Endothelial cell of umbilical vein (primary cell): Measurements from ENCODE around the gene GPR108.

Source experiments
- CTCF ChIP-seq, 2 donors: IDR thresholded peaks; 1 replicate in 1 of 2; 2 replicates in 1 of 2; pipeline ENCODE4 v1.5.1; 2011; ENCODE audit warnings: low read length in 2 of 2, mild to moderate bottlenecking in 2 of 2, moderate library complexity in 2 of 2, control low read depth in 1 of 2, inconsistent platforms in 1 of 2, low read depth in 1 of 2; ENCODE audit not compliant: insufficient read depth in 1 of 2; ENCODE audit errors: extremely low read depth in 1 of 2
- EZH2 ChIP-seq: IDR thresholded peaks from 2 replicates; pipeline ENCODE4 v1.6.1; 2012; ENCODE audit warnings: borderline replicate concordance, low read depth, mild to moderate bottlenecking, moderate library complexity, low read length, inconsistent platforms; ENCODE audit not compliant: severe bottlenecking
- FOS ChIP-seq: IDR thresholded peaks from 2 replicates; pipeline ENCODE4 v1.6.1; 2011; ENCODE audit warnings: mild to moderate bottlenecking, low read length, moderate library complexity, borderline replicate concordance; ENCODE audit not compliant: insufficient read depth
- JUN ChIP-seq: IDR thresholded peaks from 2 replicates; pipeline ENCODE4 v1.6.1; 2011; ENCODE audit warnings: borderline replicate concordance, low read depth; ENCODE audit not compliant: insufficient read length, insufficient read depth
- MYC ChIP-seq: IDR thresholded peaks from one replicate; pipeline ENCODE4 v1.6.1; 2011; ENCODE audit warnings: mild to moderate bottlenecking, low read depth, low read length
- POLR2A ChIP-seq: IDR thresholded peaks from 2 replicates; pipeline ENCODE4 v1.6.1; 2012; ENCODE audit warnings: low read depth, mild to moderate bottlenecking, control low read depth, low read length

GRCh38 chr19:6740589-6741343 lies 3.4 kb upstream of the GPR108 start:
- TF ChIP-seq CTCF (IDR thresholded peaks at IDR 0.05; ENCODE audit: extremely low read depth in 1 of 2, insufficient read depth in 1 of 2, low read depth in 1 of 2, low read length in 2 of 2) (no peak), EZH2 (no peak), MYC (no peak), POLR2A (no peak), JUN (no peak), FOS (no peak)
